EH (cell line): ENCODE data around the gene CNTLN.
"Not testable (repeated sequence)": the region's sequence is repeated elsewhere in the genome, so short reads cannot be mapped to it uniquely, and the experiment has no call there.

Experiments
- DNase-seq: peaks from one replicate; pipeline ENCODE4 v3.0.0-alpha.2; 2015; ENCODE audit warnings: low read depth

CNTLN gene

DNA sequence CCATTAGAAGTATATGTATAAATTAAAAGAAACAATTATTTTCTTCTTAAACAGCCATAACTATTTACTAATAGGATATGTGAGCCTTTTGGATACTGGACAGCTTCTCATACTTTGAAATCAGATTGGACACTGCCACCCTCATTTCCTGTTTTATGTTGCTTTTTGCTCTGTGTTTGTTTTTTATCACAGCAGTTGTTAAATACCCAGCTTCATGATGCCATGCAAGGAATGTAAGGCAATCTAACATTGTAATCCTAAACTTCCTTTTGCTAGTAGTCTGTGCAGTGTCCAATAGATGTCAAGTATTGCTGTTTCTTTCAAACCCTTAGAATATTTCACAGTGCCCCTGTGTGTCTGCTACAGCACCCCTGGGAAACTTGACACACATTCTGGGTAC lies 56.2 kb downstream of the CNTLN start:
- DNase-seq, result peak; percentile 56

DNA sequence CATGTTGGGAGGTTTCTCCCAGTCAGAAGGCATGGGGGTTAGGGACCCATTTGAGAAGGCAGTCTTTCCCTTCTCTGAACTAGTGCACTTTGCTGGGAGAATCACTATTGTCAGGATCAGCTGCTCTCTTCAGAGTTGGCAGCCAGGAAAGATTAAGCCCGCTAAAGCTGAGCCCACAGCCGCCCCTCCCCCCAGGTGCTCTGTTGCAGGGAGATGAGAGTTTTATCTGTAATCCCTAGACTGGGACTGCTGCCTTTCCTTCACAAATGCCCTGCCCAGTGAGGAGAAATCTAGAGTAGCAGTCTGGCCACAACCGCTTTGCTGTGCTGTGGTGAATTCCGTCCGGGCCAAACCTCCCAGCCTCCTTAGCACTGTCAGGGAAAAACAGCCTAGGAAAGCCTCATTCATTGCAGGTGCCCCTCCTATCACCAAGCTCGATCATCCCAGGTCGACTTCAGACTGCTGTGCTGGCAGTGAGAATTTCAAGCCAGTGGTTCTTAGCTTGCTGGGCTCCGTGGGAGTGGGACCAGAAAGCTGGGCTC lies 69.8 kb downstream of the CNTLN start:
- DNase-seq, result no peak

DNA sequence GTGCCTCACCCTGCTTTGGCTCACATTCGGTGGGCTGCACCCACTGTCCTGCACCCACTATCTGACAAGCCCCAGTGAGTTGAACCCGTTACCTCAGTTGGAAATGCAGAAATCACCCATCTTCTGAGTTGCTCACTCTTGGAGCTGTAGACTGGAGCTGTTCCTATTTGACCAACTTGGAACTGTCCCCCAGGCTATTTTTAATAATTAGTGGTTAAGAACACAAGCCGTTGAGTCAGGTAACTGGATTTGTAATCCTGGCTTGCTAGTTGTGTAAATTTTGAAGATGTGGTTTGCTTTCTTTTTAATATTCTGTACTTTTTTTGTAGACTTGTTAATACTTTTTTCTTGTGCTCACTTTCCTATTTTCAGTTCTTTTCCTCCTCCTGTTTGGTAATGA lies 81.2 kb downstream of the CNTLN start:
- DNase-seq, result peak; percentile 49

DNA sequence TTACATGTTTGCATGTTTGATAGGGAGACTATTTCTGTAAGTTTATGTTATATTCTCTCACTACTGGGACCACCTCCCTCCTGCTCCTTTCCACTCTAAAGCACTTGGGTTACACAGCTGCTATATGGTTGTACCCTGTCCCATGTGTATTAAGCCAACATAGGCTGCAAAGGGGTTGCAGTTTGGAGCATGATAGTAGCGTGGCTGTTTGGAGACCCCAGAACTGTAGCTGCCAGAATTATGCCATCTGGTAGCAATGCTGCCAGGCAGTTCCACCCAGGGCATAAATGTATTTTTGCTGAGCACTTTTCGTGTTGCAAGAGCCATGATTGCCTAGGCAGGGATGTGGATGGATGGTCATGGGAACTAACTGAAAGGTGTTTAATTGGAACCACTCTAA lies 81.8 kb downstream of the CNTLN start:
- no peak for DNase-seq

DNA sequence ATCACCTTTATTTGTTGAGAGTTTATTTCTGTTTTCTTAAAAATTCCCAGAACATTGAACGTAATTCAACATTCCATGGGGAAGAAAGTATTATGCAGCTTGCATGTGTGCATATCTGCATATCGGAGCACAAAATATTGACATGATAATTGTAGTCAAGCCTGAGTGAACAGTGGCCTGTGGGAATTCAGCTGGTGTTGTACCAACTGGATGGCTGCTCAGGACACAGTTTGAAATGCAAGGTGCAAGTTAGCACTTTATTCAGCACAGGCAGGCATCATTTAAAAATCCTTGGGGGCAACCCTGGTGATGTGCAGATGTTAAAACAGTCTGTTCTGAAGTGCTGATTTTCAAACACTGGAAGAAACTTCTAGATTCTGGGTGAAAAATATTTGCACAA lies 82.4 kb downstream of the CNTLN start:
- no peak for DNase-seq

DNA sequence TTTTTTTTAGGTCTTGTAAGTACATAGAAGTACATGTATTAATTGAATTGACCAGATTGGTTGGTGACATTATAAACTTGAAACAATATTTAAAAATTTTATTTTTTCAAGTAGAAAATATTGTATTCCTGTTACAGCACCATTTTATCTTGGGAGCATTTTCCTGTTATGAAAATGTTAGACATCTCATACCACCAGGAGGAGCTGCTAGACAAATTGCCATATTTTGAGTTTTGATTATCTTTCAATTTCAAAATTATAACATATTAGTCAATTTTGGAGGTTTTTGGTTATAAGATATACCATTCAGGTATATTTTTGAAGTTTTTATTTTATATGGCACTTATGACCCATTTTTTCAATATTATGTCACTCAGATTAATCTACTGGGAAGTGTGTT lies 84.4 kb downstream of the CNTLN start:
- peak; percentile 11 for DNase-seq

DNA sequence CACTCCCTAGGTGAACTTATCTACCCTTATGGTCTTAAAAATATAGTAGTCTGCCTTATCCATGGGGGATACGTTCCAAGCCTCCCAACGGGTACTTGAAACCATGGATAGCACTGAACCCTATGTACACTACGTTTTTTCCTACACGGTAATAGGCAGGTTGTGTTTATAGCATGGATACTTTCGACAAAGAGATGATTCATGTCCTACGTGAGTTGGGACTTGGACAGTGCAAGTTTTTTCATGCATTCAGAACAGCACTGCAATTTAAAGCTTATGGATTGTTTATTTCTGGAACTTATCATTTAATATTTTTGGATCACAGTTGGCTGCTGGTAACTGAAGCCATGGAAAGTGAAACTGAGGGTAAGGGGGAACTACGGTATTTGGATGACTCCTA lies 88.1 kb downstream of the CNTLN start:
- no peak for DNase-seq

DNA sequence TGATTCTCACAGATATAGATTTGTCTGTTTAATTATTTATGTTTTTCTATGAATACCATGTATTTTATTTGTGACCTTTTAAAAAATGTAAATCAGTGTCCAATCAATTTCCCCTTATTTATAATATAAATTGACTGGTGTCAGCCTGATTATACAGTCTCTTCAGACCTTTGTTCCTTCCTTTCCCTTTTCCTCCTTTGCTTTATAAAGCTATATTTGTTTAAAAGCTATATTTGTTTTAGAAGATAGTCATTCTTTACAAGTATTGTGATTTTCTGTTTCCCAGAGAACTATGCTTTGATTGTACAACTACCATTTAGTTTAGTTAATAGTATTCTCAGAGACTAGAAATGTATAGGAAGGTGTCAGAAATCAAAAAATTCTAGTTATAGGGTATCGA lies 90.6 kb downstream of the CNTLN start:
- DNase-seq, result no peak

DNA sequence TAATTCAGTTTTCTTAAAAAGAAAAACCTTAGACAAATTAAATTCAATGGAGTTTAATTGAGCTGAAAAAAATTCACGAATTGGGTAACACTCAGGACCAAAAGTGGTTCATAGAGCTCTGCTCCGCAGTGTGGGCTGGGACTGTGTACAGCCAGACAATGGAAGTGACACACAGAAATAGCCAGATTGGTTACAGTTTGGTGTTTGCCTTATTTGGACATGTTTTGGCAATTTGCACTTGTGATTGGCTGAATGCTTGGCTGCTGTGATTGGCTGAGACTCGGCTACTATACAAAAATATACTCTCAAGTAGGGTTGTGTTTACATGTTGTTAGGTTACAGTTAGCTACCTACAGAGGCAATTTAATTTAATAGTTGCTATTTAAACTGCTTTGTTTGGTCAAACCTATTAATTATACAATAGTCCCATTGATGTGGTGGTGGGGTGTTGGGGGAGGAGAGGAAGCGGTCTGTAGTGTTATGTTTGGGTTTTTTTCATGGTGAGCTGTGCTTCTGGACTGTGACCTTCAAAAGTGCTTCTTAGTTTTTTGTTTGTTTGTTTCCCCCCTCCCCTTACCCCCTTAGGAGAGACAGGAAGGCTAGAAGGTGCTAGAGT lies 95.2 kb downstream of the CNTLN start:
- DNase-seq, result no peak

DNA sequence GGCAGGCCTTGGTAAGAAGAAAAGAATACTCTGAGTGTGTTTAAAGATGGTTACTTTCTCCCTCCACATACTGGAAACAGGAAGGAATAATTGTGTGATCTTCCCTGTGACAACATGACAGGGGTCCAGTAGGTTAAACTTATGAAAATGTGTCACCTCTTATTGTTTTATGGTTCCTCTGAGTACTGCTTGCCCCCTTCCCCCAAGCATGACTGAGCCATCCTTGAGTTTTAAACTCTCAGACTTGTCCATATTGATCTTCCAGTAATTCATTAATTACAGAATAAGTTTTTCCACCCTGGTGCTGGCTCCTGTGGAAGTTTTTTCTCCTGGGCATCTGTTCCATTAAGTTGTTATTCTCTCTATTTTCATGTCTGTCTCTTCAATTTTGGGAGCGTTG lies 95.8 kb downstream of the CNTLN start:
- DNase-seq, result no peak

DNA sequence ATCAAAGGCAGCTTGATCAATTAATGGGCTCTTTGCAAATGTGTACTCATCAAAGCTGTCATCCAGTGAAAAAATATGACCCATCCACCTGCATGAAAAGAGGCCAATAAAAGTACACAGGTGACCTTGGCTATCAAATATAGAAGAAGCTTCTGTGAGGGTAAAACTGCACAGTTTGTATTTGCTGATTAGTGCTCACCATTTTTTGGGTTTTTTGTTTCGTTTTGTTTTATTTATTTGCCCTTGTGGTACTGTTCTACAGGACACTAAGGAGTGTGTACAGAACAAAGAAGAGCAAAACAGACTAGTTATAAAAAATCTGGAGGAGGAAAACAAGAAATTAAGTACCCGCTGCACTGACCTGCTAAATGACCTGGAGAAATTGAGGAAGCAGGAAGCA lies 101.3 kb downstream of the CNTLN start:
- DNase-seq, result no peak

DNA sequence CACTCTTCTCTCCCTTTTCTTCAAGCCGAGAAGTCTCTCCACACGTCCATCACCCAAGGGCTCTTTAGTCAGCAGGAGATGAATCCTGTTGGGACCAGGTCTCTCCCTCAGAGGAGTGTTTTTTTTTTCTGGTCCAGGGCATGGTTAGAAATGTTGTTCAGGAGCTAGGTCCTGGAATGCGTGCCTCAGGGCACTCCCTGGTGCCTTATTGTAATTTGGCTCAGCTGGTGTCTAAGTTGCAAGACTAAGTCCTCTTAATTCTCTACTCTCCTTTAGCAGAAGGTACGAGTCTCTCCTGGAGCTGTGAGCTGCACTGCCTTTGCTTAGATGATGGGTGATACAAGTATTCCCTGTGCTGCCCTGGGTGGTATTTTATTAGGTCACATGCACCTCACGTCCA lies 111.9 kb downstream of the CNTLN start:
- DNase-seq, result no peak

DNA sequence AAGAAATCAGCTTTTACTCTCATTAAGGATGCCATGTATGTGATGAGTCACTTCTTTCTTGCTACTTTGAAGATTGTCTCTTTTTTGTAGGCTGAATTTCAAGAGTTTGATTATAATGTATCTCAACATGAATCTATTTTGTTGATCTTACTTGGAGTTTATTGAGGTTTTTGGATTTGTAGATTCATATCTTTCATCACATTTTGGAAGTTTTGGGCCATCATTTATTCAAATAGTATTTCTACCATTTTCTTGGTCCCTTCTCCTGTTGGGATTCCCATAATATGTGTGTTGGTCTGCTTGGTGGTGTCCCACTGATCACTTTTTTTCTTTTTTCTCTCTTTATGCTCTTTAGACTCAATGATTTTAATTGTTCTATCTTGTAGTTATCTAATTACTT lies 116.3 kb downstream of the CNTLN start:
- no peak for DNase-seq

DNA sequence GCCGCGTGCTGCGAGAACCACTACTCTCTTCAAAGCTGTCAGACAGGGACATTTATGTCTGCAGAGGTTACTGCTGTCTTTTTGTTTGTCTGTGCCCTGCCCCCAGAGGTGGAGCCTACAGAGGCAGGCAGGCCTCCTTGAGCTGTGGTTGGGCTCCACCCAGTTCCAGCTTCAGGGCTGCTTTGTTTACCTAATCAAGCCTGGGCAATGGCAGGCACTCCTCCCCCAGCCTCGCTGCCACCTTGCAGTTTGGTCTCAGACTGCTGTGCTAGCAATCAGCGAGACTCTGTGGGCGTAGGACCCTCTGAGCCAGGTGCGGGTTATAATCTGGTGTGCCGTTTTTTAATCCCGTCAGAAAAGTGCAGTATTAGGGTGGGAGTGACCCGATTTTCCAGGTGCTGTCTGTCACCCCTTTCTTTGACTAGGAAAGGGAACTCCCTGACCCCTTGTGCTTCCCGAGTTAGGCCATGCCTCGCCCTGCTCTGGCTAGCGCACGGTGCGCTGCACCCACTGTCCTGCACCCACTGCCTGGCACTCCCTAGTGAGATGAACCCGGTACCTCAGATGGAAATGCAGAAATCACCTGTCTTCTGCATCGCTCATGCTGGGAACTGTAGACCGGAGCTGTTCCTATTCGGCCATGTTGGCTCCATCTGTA lies 133.8 kb downstream of the CNTLN start:
- not testable (repeated sequence) for DNase-seq

DNA sequence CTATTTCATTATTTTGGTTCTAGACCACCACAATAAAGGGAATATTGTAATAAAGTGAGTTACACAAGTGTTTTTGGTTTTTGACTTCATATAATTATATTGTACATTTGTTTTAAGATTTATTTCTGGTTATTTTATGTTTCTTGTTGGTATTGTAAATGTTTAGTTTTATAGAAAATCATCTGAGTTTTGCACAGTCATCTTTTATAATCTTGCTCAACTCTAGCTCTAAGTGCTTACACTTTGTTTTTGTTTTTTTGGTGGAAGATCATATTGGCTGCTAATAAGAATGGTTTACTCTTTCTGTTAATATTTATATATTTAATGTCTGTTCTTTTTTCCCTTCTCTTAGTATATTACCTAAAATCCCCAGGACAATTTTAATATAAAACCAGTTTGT lies 135.0 kb downstream of the CNTLN start:
- no peak for DNase-seq

DNA sequence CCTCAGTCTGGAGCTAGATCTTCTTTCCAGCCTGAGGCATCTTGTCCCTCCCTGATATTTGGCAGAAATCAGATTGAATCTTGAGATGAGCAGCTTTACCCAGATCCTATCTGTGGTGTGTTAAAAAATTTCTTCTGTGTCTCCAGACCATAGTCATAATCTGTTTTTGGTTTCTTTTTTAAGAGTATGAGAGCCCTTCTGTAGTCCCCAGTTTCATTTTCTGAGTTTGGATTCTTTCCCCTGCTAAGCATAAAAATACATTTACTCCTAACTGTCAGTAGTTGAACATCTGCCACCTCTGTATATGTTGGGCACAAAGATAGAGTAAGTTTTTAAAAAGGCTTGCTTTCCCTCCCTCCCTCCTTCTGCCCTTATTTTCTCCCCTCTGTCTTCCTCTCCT lies 137.7 kb downstream of the CNTLN start:
- peak; percentile 1 for DNase-seq

DNA sequence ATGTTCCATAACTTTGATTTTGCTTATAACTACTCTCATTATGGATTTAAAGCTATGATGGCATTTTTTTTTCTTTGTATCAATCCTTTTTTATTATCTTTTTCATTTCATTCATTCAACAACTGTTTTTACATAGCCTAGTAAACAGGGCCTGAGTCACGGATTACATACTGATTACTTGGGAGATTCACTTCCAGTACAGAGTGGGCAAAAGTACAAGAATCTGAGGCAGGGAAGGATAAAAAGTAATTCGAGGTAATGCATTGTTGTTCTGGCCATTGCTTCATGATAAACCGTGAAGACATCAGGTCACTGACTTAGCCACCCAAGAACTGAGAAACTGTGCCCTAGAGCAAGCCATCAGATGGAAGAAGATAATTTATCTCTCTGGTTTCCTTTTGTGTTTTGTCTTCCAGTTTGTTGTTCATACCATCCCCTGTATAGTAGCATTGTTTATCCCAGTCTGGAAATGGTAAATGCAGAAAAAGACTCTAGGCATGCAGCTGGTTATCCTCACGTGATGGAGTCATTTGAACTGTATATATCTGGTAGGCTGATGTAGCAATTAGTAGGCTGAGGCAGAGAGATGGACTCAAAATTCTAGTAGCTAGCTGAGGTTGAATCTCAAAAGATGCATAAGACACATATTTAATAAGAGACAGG lies 145.6 kb downstream of the CNTLN start:
- peak; percentile 26 for DNase-seq

DNA sequence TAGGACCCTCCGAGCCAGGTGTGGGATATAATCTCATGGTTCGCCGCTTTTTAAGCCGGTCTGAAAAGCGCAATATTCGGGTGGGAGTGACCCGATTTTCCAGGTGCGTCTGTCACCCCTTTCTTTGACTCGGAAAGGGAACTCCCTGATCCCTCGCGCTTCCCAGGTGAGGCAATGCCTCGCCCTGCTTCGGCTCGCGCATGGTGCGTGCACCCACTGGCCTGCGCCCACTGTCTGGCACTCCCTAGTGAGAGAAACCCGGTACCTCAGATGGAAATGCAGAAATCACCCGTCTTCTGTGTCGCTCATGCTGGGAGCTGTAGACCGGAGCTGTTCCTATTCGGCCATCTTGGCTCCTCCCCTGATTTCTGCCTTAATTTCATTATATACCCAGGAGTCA lies 155.8 kb downstream of the CNTLN start:
- not testable (repeated sequence) for DNase-seq

DNA sequence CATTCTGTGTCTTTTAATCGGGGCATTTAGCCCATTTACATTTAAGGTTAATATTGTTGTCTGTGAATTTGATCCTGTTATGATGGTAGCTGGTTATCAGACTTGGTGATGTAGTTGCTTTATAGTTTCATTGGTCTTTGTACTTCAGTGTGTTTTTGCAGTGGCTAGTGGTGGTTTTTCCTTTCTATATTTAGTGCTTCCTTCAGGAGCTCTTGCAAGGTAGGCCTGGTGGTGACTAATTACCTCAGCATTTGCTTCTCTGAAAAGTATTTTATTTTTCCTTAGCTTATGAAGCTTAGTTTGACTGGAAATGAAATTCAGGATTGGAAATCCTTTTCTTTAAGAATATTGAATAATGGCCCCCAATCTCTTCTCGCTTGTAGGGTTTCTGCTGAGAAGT lies 156.9 kb downstream of the CNTLN start:
- peak; percentile 46 for DNase-seq

DNA sequence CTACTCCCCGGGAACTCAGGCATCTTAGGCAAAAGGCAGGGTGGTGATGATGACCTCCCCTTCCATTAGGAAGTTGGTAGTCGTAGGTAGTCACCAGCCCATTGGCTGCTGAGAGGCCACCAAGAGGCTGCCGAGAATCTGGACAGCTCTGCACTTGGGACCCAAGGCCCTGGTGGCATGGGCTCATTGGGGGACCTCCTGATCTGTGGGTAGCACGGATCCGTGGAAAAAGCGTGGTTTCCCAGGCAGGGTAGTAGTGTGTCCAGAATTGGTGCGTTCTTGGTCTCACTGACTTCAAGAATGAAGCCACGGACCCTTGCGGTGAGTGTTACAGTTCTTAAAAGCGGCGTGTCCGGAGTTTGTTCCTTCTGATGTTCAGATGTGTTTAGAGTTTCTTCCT lies 158.8 kb downstream of the CNTLN start:
- DNase-seq, result no peak

DNA sequence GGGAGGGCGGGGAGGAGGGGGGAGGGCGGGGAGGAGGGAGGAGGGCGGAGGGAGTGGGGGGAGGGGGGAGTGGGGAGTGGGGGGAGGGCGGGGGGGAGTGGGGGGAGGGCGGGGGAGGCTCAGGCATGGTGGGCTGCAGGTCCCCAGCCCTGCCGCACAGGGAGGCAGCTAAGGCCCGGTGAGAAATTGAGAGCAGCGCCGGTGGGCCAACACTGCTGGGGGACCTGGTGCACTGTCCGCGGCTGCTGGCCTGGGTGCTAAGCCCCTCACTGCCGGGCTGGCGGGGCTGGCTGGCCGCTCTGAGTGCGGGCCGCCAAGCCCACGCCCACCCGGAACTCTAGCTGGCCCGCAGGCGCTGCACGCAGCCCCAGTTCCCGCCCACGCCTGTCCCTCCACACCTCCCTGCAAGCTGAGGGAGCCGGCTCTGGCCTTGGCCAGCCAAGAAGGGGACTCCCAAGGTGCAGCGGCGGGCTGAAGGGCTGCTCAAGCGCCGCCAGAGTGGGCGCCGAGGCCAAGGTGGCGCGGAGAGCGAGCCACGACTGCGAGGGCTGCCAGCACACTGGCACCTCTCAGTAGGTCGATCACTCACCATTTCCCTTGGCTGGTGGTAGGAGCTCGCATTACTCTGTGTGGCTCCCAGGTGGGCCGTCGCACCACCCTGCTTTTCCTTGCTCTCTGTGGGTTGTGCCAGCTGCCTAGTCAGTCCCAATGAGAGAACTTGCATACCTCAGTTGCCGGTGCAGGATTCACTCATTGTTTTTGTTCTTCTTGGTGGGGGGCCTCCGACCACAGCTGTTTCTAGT lies 160.2 kb downstream of the CNTLN start:
- no peak for DNase-seq

DNA sequence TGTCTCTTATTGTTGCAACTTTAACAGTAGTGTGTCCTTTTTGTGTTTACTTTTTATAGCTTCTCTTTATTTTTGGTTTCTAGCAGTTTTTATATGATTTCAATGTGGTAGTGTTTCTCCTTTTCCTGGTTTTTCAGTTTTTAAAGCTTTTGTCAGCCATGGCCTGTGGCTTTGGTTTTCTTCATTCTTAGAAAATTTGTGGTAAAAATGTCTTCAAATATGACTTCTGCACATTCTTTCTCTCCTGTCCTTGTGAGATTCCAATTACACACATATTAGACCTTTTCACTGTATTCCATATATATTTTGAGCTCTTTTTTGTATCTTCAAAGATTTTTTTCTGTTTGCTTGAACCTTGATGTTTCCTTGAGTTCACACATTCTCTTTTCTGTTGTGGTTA lies 180.5 kb downstream of the CNTLN start:
- peak; percentile 58 for DNase-seq
